SK-N-SH (cell line): Measurements from ENCODE around the gene PLEKHA8. TPM values are rescaled to one million over a fixed set of nuclear protein-coding genes. Genes with fewer than 3 reads are reported as not detected.

ENCODE experiments used
- CTCF ChIA-PET: fragments of 300-600, 350-600 bp; formaldehyde crosslinking; extraction: SDS; loops from one replicate; lab custom pipeline; 2021; lab: Yijun Ruan, JAX
- POLR2A ChIA-PET: fragments of 350-600 bp; sonication (Branson Sonifier 250); formaldehyde crosslinking; extraction: SDS; loops from one replicate; lab custom pipeline; 2020; ENCODE audit warnings: antibody characterized with exemption, inconsistent platforms; lab: Yijun Ruan, JAX
- DNase-seq: peaks from one replicate; pipeline ENCODE4 v3.0.0; 2012
- H2AFZ ChIP-seq: fragments of 200-600 bp; sonication (generic); 2 replicates; pipeline ENCODE4 v1.8.1; 2016; ENCODE audit warnings: antibody characterized with exemption, mild to moderate bottlenecking, low read depth
- H3F3A ChIP-seq: fragments of 200-600 bp; sonication (generic); replicated peaks from 2 replicates; pipeline ENCODE3; 2016; ENCODE audit warnings: antibody characterized with exemption, mild to moderate bottlenecking; ENCODE audit not compliant: insufficient read depth
- H3K27ac ChIP-seq, 2 experiments: fragments of 200-500 bp in 1 of 2; fragments of 200-600 bp in 1 of 2; sonication (Bioruptor generic) in 1 of 2; sonication (generic), shearing (Covaris generic) in 1 of 2; 2 replicates each; pipeline versions ENCODE4 v1.5.1 to v1.6.1; 2014 to 2016; ENCODE audit warnings: low read depth in 2 of 2, inconsistent platforms in 1 of 2, low read length in 1 of 2, mild to moderate bottlenecking in 1 of 2, mixed read lengths in 1 of 2
- H3K27me3 ChIP-seq: fragments of 200-600 bp; sonication (generic), shearing (Covaris generic); 2 replicates; pipeline ENCODE4 v1.6.1; 2016; ENCODE audit warnings: mixed run types; ENCODE audit not compliant: insufficient read depth
- H3K36me3 ChIP-seq, 2 experiments: fragments of 200-500 bp in 1 of 2; fragments of 200-600 bp in 1 of 2; sonication (Bioruptor generic) in 1 of 2; sonication (generic) in 1 of 2; replicated peaks in 1 of 2; 2 replicates each; pipeline versions ENCODE3 to v1.5.1; 2014 to 2016; ENCODE audit warnings: low read length in 1 of 2, mild to moderate bottlenecking in 1 of 2; ENCODE audit not compliant: insufficient read depth in 2 of 2, control insufficient read depth in 1 of 2
- H3K4me1 ChIP-seq, 2 experiments: fragments of 200-500 bp in 1 of 2; fragments of 200-600 bp in 1 of 2; sonication (Bioruptor generic) in 1 of 2; sonication (generic), shearing (Covaris generic) in 1 of 2; 2 replicates each; pipeline versions ENCODE4 v1.5.1 to v1.6.1; 2014 to 2016; ENCODE audit warnings: low read depth in 1 of 2, low read length in 1 of 2, mixed run types in 1 of 2; ENCODE audit not compliant: insufficient read depth in 2 of 2, control insufficient read depth in 1 of 2
- H3K4me2 ChIP-seq: fragments of 200-600 bp; sonication (generic), shearing (Covaris generic); 2 replicates; pipeline ENCODE4 v1.6.1; 2017; ENCODE audit warnings: mixed run types
- H3K4me3 ChIP-seq, 2 experiments: fragments of 200-500 bp in 1 of 2; fragments of 200-600 bp in 1 of 2; sonication (Bioruptor generic) in 1 of 2; sonication (generic), shearing (Covaris generic) in 1 of 2; 2 replicates each; pipeline versions ENCODE4 v1.5.1 to v1.8.1; 2014 to 2016; ENCODE audit warnings: low read depth in 2 of 2, inconsistent platforms in 1 of 2, low read length in 1 of 2, mild to moderate bottlenecking in 1 of 2, mixed read lengths in 1 of 2, moderate library complexity in 1 of 2
- H3K79me2 ChIP-seq: fragments of 200-600 bp; sonication (generic); 2 replicates; pipeline ENCODE4 v1.8.1; 2017; ENCODE audit warnings: mild to moderate bottlenecking; ENCODE audit not compliant: insufficient read depth
- H3K9ac ChIP-seq: fragments of 200-600 bp; sonication (generic); 2 replicates; pipeline ENCODE4 v1.6.1; 2017; ENCODE audit warnings: mixed run types
- H3K9me2 ChIP-seq: fragments of 200-600 bp; sonication (generic); 2 replicates; pipeline ENCODE4 v1.6.1; 2017; ENCODE audit warnings: mixed run types
- H3K9me3 ChIP-seq: fragments of 200-600 bp; sonication (generic); 2 replicates; pipeline ENCODE4 v1.6.1; 2017; ENCODE audit warnings: mixed run types, mild to moderate bottlenecking, moderate library complexity
- H4K20me1 ChIP-seq: fragments of 200-600 bp; sonication (generic); 2 replicates; pipeline ENCODE4 v1.6.1; 2017; ENCODE audit warnings: mild to moderate bottlenecking, mixed run types; ENCODE audit not compliant: insufficient read depth
- CHD2 ChIP-seq: fragments of 150-350 bp; IDR thresholded peaks from 2 replicates; pipeline ENCODE4 v1.6.1; 2018; ENCODE audit warnings: low read length; ENCODE audit not compliant: partially characterized antibody
- ELF1 ChIP-seq: IDR thresholded peaks from 2 replicates; pipeline ENCODE4 v1.4.0; 2012
- EP300 ChIP-seq, 2 experiments: IDR thresholded peaks; 2 replicates each; pipeline versions ENCODE4 v1.4.0 to v1.6.1; 2012; ENCODE audit warnings: borderline replicate concordance in 1 of 2, low read depth in 1 of 2, low read length in 1 of 2
- EZH2phosphoT487 ChIP-seq: fragments of 200-600 bp; sonication (generic); IDR thresholded peaks from 2 replicates; pipeline ENCODE4 v1.6.1; 2017; ENCODE audit warnings: low read depth, mixed run types, mild to moderate bottlenecking, antibody characterized with exemption, moderate library complexity, borderline replicate concordance
- FOXJ3 ChIP-seq: sonication (generic); formaldehyde crosslinking; IDR thresholded peaks from 2 replicates; pipeline ENCODE4 v1.5.1; 2020; ENCODE audit warnings: mild to moderate bottlenecking, missing genetic modification reagents
- FOXM1 ChIP-seq: IDR thresholded peaks from 2 replicates; pipeline ENCODE4 v1.4.0; 2012; ENCODE audit warnings: low read depth, mild to moderate bottlenecking
- GABPA ChIP-seq: IDR thresholded peaks from 2 replicates; pipeline ENCODE4 v1.4.0; 2012; ENCODE audit warnings: low read depth, mild to moderate bottlenecking
- GATA2 ChIP-seq: sonication (generic); formaldehyde crosslinking; IDR thresholded peaks from 2 replicates; pipeline ENCODE4 v1.5.0; 2020; ENCODE audit warnings: mild to moderate bottlenecking, missing genetic modification reagents
- JUND ChIP-seq: IDR thresholded peaks from 2 replicates; pipeline ENCODE4 v1.4.0; 2012
- MXI1 ChIP-seq: IDR thresholded peaks from 2 replicates; pipeline ENCODE4 v1.6.1; 2012; ENCODE audit warnings: mild to moderate bottlenecking, low read depth, low read length, improper control_type of control experiment
- NFIC ChIP-seq: IDR thresholded peaks from 2 replicates; pipeline ENCODE4 v1.4.0; 2012; ENCODE audit warnings: borderline replicate concordance
- NRF1 ChIP-seq: IDR thresholded peaks from 2 replicates; pipeline ENCODE4 v1.6.1; 2012; ENCODE audit warnings: low read depth, mild to moderate bottlenecking, low read length
- POLR2AphosphoS5 ChIP-seq: IDR thresholded peaks from 2 replicates; pipeline ENCODE4 v1.6.1; 2012; ENCODE audit warnings: low read depth, low read length
- RAD21 ChIP-seq: IDR thresholded peaks from 2 replicates; pipeline ENCODE4 v1.6.1; 2012; ENCODE audit warnings: mild to moderate bottlenecking, low read length
- RFX5 ChIP-seq: IDR thresholded peaks from 2 replicates; pipeline ENCODE4 v1.6.1; 2012; ENCODE audit warnings: mild to moderate bottlenecking, improper control_type of control experiment, low read length
- SIN3A ChIP-seq: IDR thresholded peaks from 2 replicates; pipeline ENCODE4 v1.6.1; 2012; ENCODE audit warnings: low read depth, mild to moderate bottlenecking, low read length, moderate library complexity, borderline replicate concordance
- SMC3 ChIP-seq: IDR thresholded peaks from 2 replicates; pipeline ENCODE4 v1.6.1; 2012; ENCODE audit warnings: low read depth, low read length, improper control_type of control experiment
- TAF1 ChIP-seq: IDR thresholded peaks from 2 replicates; pipeline ENCODE4 v1.6.1; 2012; ENCODE audit warnings: low read depth, mild to moderate bottlenecking, low read length, moderate library complexity, borderline replicate concordance
- TCF12 ChIP-seq: IDR thresholded peaks from 2 replicates; pipeline ENCODE4 v1.4.0; 2012
- YY1 ChIP-seq: IDR thresholded peaks from 2 replicates; pipeline ENCODE4 v1.4.0; 2012; ENCODE audit warnings: low read depth, mild to moderate bottlenecking
- WGBS: methylation state at CpG from one replicate; pipeline ENCODE4 v1.1.6; 2017; ENCODE audit warnings: low lambda C conversion rate; 5-methylcytosine and 5-hydroxymethylcytosine counted together
- polyA plus RNA-seq, 3 experiments: library from polyadenylated mRNA; depleted of rRNA; stranded (reverse); fragments of >200 nt; gene quantifications; 2 replicates each; pipeline ENCODE4 v1.2.3, GENCODE V29; 2012
- TF ChIP-seq, protein P1 (sequence below): fragments of 150-350 bp; IDR thresholded peaks from 2 replicates; pipeline ENCODE4 v1.6.1; 2017; ENCODE audit warnings: antibody characterized with exemption, low read length, low read depth, borderline replicate concordance
- TF ChIP-seq, protein P2 (sequence below): fragments of 200-600 bp; sonication (generic); IDR thresholded peaks from 2 replicates; pipeline ENCODE4 v1.6.1; 2017; ENCODE audit warnings: antibody characterized with exemption, mild to moderate bottlenecking, moderate library complexity
- TF ChIP-seq, protein P3 (sequence below): IDR thresholded peaks from 2 replicates; pipeline ENCODE4 v1.4.0; 2012; ENCODE audit warnings: low read depth

PLEKHA8 gene
- polyA plus RNA-seq, 1 of the 3 experiments (the other 2 are of a cell fraction) = 4.9 TPM

- Histone ChIP-seq H3K4me3 (no peak overlapping the region), H3K9ac (no peak overlapping the region), H4K20me1 (no peaks in the 10 kb centered on the region; the same call in 1 of the 2 replicates), H3K27ac (no peak overlapping the region), H3F3A (no peaks in the 10 kb centered on the region), H3K9me2 (no peaks in the 10 kb centered on the region), H2AFZ (no peak overlapping the region), H3K27me3 (no peaks in the 10 kb centered on the region), H3K36me3 (peaks cover 9 to 68% of the 10 kb centered on the region in 2 experiments), H3K9me3 (no peaks in the 10 kb centered on the region), H3K4me2 (no peak overlapping the region), H3K79me2 (no peaks in the 10 kb centered on the region), H3K4me1 (peaks cover 0 to 2% of the 10 kb centered on the region in 2 experiments; a peak in 2 of 4 replicates)
- no peak for TF ChIP-seq NFIC
- TF ChIP-seq, protein P1, sequence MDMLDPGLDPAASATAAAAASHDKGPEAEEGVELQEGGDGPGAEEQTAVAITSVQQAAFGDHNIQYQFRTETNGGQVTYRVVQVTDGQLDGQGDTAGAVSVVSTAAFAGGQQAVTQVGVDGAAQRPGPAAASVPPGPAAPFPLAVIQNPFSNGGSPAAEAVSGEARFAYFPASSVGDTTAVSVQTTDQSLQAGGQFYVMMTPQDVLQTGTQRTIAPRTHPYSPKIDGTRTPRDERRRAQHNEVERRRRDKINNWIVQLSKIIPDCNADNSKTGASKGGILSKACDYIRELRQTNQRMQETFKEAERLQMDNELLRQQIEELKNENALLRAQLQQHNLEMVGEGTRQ = no peak
- no peak for TF ChIP-seq TAF1
- TF ChIP-seq NRF1 = no peak
- TF ChIP-seq YY1 = no peak
- TF ChIP-seq GABPA = no peak
- TF ChIP-seq GATA2 = no peak
- TF ChIP-seq JUND = no peak
- TF ChIP-seq TCF12 = no peak
- TF ChIP-seq EP300 (IDR thresholded peaks at IDR 0.05; ENCODE audit: borderline replicate concordance in 1 of 2, low read depth in 1 of 2, low read length in 1 of 2) = no peak
- TF ChIP-seq, protein P2, sequence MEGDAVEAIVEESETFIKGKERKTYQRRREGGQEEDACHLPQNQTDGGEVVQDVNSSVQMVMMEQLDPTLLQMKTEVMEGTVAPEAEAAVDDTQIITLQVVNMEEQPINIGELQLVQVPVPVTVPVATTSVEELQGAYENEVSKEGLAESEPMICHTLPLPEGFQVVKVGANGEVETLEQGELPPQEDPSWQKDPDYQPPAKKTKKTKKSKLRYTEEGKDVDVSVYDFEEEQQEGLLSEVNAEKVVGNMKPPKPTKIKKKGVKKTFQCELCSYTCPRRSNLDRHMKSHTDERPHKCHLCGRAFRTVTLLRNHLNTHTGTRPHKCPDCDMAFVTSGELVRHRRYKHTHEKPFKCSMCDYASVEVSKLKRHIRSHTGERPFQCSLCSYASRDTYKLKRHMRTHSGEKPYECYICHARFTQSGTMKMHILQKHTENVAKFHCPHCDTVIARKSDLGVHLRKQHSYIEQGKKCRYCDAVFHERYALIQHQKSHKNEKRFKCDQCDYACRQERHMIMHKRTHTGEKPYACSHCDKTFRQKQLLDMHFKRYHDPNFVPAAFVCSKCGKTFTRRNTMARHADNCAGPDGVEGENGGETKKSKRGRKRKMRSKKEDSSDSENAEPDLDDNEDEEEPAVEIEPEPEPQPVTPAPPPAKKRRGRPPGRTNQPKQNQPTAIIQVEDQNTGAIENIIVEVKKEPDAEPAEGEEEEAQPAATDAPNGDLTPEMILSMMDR = no peak
- TF ChIP-seq, protein P3, sequence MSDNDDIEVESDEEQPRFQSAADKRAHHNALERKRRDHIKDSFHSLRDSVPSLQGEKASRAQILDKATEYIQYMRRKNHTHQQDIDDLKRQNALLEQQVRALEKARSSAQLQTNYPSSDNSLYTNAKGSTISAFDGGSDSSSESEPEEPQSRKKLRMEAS = no peak
- CTCF ChIA-PET = interaction anchor here (0.9 to 13.9 kb wide), 4 partner anchors 8 to 192 kb away, joined by 3 to 155 read pairs (median 3); no protein-coding TSS in a partner anchor
- POLR2A ChIA-PET = no interaction called here
- no peak for DNase-seq
- 59% methylated on average over 1 of the region's 1 CpG for WGBS
Measured at GRCh38 chr7:30070052-30070451, 41.8 kb downstream of the PLEKHA8 start.

GRCh38 chr7:30072735-30073134 lies 44.5 kb downstream of the PLEKHA8 start:
- ChIA-PET CTCF (interaction anchor here (0.6 to 13.9 kb wide), 5 partner anchors 11 to 209 kb away, joined by 3 to 155 read pairs (median 3); no protein-coding TSS in a partner anchor), POLR2A (no interaction called here)
- no peak overlapping the region for H3K4me3 ChIP-seq
- peaks cover 0 to 2% of the 10 kb centered on the region in 2 experiments; a peak in 2 of 4 replicates for H3K4me1 ChIP-seq
- H3K9me2 ChIP-seq = no peaks in the 10 kb centered on the region
- WGBS = 90% methylated on average over 1 of the region's 1 CpG
- H3K27ac ChIP-seq = no peak overlapping the region
- H3F3A ChIP-seq = no peaks in the 10 kb centered on the region
- H3K36me3 ChIP-seq = peaks cover 9 to 68% of the 10 kb centered on the region in 2 experiments
- H2AFZ ChIP-seq = no peak overlapping the region
- DNase-seq = no peak
- no peak overlapping the region for H3K4me2 ChIP-seq
- no peak overlapping the region for H3K9ac ChIP-seq
- H3K27me3 ChIP-seq = no peaks in the 10 kb centered on the region
- no peak for TF ChIP-seq FOXM1
- TF ChIP-seq SMC3 = no peak
- TF ChIP-seq SIN3A = no peak
- TF ChIP-seq NRF1 = no peak
- TF ChIP-seq JUND = no peak
- no peak for TF ChIP-seq CHD2
- no peak for TF ChIP-seq TCF12
- TF ChIP-seq TAF1 = no peak
- TF ChIP-seq POLR2AphosphoS5 = no peak
- no peak for TF ChIP-seq RFX5
- TF ChIP-seq RAD21 = no peak
- no peak for TF ChIP-seq EZH2phosphoT487
- TF ChIP-seq ELF1 = no peak
- no peak for TF ChIP-seq FOXJ3 (CRISPR knock-in tag)
- TF ChIP-seq MXI1 = no peak
- no peaks in the 10 kb centered on the region for H3K79me2 ChIP-seq
- no peaks in the 10 kb centered on the region; the same call in 1 of the 2 replicates for H4K20me1 ChIP-seq
- H3K9me3 ChIP-seq = no peaks in the 10 kb centered on the region
